ENCODE measurements around the gene SLC31A2. TPM values are rescaled to one million over a fixed set of nuclear protein-coding genes. Genes with fewer than 3 reads are reported as not detected.
A peak's percentile ranks its signal among the peaks of the same experiment; 100 is the strongest.

The SLC31A2 gene
- total RNA-seq, 1 experiment from 2014 or later = 15.1 TPM

DNA sequence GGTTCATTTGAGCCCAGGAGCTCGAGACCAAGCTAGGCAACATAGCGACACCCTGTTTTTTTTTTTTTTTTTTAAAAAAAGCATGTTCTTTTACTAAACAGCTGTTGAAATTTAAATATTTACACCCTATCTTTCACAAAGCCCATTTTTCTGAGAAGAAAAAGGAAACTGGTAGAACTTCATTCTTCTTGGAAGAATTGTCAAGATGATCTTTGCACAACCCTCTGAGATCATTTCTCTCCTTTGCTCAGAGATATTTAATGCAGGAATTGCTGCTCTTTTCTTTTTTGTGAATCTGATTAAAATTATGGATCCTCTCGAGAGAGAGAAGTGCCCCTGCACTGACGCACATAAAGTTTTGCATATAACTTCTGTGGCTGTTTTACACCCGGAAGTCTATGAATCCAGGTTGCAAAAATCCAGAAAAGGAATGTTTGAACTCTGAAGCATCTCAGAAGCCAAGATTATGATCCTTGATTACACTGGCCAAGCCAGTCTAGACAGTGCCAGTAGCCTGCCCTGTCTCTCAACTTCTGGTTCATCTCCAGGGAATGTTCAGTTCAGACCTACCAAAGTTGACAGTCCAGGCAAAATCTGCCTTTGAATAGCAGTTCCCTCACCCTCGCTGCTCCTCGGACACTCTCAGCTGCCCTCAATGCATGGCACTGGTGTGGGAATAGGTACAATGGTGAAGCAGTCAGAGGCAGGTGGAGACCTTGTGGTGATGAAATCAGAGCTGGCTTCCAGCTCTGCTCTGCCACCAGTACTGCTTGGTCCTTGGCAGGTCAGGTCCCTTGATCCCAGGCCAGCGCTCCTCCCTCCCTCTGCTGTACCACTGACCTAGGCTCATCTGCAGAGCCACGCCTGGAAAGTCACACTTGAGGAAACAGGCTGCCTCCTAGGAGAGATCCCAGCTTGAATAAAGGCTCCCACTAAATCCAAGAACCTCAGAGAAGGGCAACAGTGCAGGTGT, 13.3 kb upstream of the SLC31A2 start:
- intact Hi-C loops (cut with micrococcal nuclease; ENCODE audit: unreplicated experiment) = loop anchor here (1.0 kb wide), 1 partner anchor 15 kb away; no protein-coding TSS in a partner anchor
- Histone ChIP-seq H3K9me3 (ENCODE audit: insufficient read depth, low read depth) (no peaks in the 10 kb centered on the region), H3K4me1 (replicated peaks; ENCODE audit: insufficient read depth) (peaks cover 23% of the 10 kb centered on the region), H3K36me3 (ENCODE audit: low read depth) (no peaks in the 10 kb centered on the region), H4K20me1 (ENCODE audit: insufficient read depth) (no peaks in the 10 kb centered on the region), H3K27ac (peak overlapping the region; percentile 12), H3K27me3 (ENCODE audit: insufficient read depth, low read depth) (no peaks in the 10 kb centered on the region), H3K4me3 (peak overlapping the region; percentile 11; the same call in 1 of the 2 replicates), H2AFZ (no peak overlapping the region), H3K9me2 (ENCODE audit: insufficient read depth) (no peaks in the 10 kb centered on the region), H3F3A (ENCODE audit: insufficient read depth, low read depth) (peaks cover 16% of the 10 kb centered on the region), H3K79me2 (ENCODE audit: low read depth) (no peaks in the 10 kb centered on the region), H3K4me2 (peak overlapping the region; percentile 61)
- TF ChIP-seq EZH2 (IDR thresholded peaks at IDR 0.05; ENCODE audit: low read depth) = no peak
- TF ChIP-seq, protein P1, sequence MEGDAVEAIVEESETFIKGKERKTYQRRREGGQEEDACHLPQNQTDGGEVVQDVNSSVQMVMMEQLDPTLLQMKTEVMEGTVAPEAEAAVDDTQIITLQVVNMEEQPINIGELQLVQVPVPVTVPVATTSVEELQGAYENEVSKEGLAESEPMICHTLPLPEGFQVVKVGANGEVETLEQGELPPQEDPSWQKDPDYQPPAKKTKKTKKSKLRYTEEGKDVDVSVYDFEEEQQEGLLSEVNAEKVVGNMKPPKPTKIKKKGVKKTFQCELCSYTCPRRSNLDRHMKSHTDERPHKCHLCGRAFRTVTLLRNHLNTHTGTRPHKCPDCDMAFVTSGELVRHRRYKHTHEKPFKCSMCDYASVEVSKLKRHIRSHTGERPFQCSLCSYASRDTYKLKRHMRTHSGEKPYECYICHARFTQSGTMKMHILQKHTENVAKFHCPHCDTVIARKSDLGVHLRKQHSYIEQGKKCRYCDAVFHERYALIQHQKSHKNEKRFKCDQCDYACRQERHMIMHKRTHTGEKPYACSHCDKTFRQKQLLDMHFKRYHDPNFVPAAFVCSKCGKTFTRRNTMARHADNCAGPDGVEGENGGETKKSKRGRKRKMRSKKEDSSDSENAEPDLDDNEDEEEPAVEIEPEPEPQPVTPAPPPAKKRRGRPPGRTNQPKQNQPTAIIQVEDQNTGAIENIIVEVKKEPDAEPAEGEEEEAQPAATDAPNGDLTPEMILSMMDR (conservative IDR thresholded peaks at IDR 0.05) = no peak
- no TSS peak for BruUV-seq (replicated peaks)
- ChIA-PET CTCF (interaction anchor here (0.5 to 1.4 kb wide), 4 partner anchors 13 to 161 kb away, joined by 3 to 7 read pairs (median 6); partner anchors contain the start of gene SLC31A2), POLR2A (ENCODE audit: unreplicated experiment) (no interaction called here)
- DNase-seq = peak; percentile 56 to 80

DNA sequence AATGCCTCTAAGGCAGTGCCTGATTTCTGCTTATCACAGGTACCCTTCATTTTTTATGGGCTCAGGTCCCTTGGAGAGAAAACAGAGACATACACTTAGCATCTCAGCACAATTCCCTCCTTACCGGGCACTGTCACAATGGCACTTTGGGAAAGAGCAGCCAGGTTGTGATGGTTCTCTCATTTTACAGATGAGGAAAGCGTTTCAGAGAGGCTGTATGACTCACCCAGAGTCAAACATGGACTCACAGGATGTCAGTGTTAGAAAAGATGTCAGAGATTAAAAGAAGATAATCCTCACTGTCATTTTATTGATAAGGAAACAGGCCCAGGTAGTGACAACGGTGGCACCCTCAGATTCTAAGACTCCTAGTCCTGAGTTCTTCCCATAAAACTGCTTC, 12.0 kb upstream of the SLC31A2 start:
- no peak overlapping the region for H3K4me2 ChIP-seq
- H3F3A ChIP-seq (ENCODE audit: insufficient read depth, low read depth) = peaks cover 16% of the 10 kb centered on the region
- no peaks in the 10 kb centered on the region for H3K36me3 ChIP-seq (ENCODE audit: low read depth)
- H3K4me1 ChIP-seq (replicated peaks; ENCODE audit: insufficient read depth) = peaks cover 27% of the 10 kb centered on the region
- no peak overlapping the region for H3K27ac ChIP-seq
- no TSS peak for BruUV-seq (replicated peaks)
- H2AFZ ChIP-seq = no peak overlapping the region
- ChIA-PET POLR2A (ENCODE audit: unreplicated experiment) (interaction anchor here (0.5 kb wide), 1 partner anchor 84 kb away, joined by 5 read pairs; no protein-coding TSS in a partner anchor), CTCF (interaction anchor here (1.4 kb wide), 1 partner anchor 12 kb away, joined by 4 read pairs; the partner anchor contains the start of gene SLC31A2)
- H4K20me1 ChIP-seq (ENCODE audit: insufficient read depth) = no peaks in the 10 kb centered on the region
- no peaks in the 10 kb centered on the region for H3K9me3 ChIP-seq (ENCODE audit: insufficient read depth, low read depth)
- intact Hi-C loops (cut with micrococcal nuclease; ENCODE audit: unreplicated experiment) = no loop called here
- no peaks in the 10 kb centered on the region for H3K27me3 ChIP-seq (ENCODE audit: insufficient read depth, low read depth)
- no peaks in the 10 kb centered on the region for H3K9me2 ChIP-seq (ENCODE audit: insufficient read depth)
- DNase-seq = no peak
- no peak overlapping the region for H3K4me3 ChIP-seq
- TF ChIP-seq, protein P1 (conservative IDR thresholded peaks at IDR 0.05) = no peak
- no peak for TF ChIP-seq EZH2 (IDR thresholded peaks at IDR 0.05; ENCODE audit: low read depth)
- no peaks in the 10 kb centered on the region for H3K79me2 ChIP-seq (ENCODE audit: low read depth)

DNA sequence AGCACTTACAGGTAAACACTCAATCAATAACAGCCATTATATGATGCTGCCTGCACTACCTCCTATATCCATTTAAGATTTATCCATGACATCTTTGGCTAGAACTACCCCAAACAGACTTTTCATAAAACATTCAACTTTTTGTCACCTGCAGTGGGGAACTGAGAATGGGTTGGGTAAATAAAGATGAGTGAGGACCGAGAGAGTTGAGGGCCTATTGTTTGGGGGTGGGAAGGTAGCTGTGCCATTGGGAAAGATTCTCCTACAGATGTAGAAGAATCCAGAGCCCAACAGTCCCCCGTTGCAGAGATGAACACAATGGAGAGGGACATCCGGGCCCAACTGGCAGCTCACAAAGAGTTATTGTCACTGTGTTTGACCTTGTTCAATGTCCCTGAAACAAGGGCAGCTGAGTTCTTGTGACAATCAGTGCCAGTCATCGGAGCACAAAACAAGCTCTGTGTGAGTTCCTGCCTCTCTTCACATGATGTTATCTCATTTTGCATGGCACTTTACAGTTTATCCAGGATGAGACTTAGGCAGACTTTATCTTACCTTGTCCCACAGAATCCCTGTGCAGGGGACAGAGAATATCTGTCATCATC, 11.5 kb upstream of the SLC31A2 start:
- DNase-seq = no peak
- Histone ChIP-seq H3K9me2 (ENCODE audit: insufficient read depth) (no peaks in the 10 kb centered on the region), H3K27me3 (ENCODE audit: insufficient read depth, low read depth) (no peaks in the 10 kb centered on the region), H3K4me3 (no peak overlapping the region), H3K4me2 (no peak overlapping the region), H3K9me3 (ENCODE audit: insufficient read depth, low read depth) (no peaks in the 10 kb centered on the region), H3K4me1 (replicated peaks; ENCODE audit: insufficient read depth) (peaks cover 29% of the 10 kb centered on the region), H3K79me2 (ENCODE audit: low read depth) (no peaks in the 10 kb centered on the region), H4K20me1 (ENCODE audit: insufficient read depth) (no peaks in the 10 kb centered on the region), H3K27ac (no peak overlapping the region), H2AFZ (no peak overlapping the region), H3F3A (ENCODE audit: insufficient read depth, low read depth) (peaks cover 16% of the 10 kb centered on the region), H3K36me3 (ENCODE audit: low read depth) (no peaks in the 10 kb centered on the region)
- ChIA-PET POLR2A (ENCODE audit: unreplicated experiment) (no interaction called here), CTCF (no interaction called here)
- TF ChIP-seq EZH2 (IDR thresholded peaks at IDR 0.05; ENCODE audit: low read depth) = no peak
- TF ChIP-seq, protein P1 (conservative IDR thresholded peaks at IDR 0.05) = no peak
- BruUV-seq (replicated peaks) = no TSS peak
- intact Hi-C loops (cut with micrococcal nuclease; ENCODE audit: unreplicated experiment) = no loop called here

All from PC-9 (cell line).